GM12891 (cell line): ENCODE data around the gene SLC43A1.

ENCODE experiments used
- DNase-seq: peaks from one replicate; pipeline ENCODE4 v3.0.0; 2011; ENCODE audit warnings: low spot score; ENCODE audit not compliant: insufficient read length
- FAIRE-seq: peaks from 2 replicates; lab custom pipeline; 2011; peaks lifted over from hg19 to GRCh38; lab: Jason Lieb, UNC
- PAX5 ChIP-seq: IDR thresholded peaks from 2 replicates; pipeline ENCODE4 v1.6.1; 2011; ENCODE audit warnings: low read length, moderate library complexity, mild to moderate bottlenecking; ENCODE audit not compliant: insufficient read depth, severe bottlenecking
- POLR2A ChIP-seq: IDR thresholded peaks from 2 replicates; pipeline ENCODE4 v1.6.1; 2011; ENCODE audit warnings: low read depth, low read length, control low read depth
- POLR2AphosphoS5 ChIP-seq: IDR thresholded peaks from 2 replicates; pipeline ENCODE4 v1.6.1; 2011; ENCODE audit warnings: low read depth, low read length, control low read depth
- POU2F2 ChIP-seq: IDR thresholded peaks from 2 replicates; pipeline ENCODE4 v1.6.1; 2011; ENCODE audit warnings: low read depth, mild to moderate bottlenecking, control low read depth, low read length, moderate library complexity
- SPI1 ChIP-seq: IDR thresholded peaks from 2 replicates; pipeline ENCODE4 v1.6.1; 2011; ENCODE audit warnings: low read depth, low read length, control low read depth
- TAF1 ChIP-seq: IDR thresholded peaks from 2 replicates; pipeline ENCODE4 v1.6.1; 2011; ENCODE audit warnings: low read depth, low read length, control low read depth

SLC43A1 gene

DNA sequence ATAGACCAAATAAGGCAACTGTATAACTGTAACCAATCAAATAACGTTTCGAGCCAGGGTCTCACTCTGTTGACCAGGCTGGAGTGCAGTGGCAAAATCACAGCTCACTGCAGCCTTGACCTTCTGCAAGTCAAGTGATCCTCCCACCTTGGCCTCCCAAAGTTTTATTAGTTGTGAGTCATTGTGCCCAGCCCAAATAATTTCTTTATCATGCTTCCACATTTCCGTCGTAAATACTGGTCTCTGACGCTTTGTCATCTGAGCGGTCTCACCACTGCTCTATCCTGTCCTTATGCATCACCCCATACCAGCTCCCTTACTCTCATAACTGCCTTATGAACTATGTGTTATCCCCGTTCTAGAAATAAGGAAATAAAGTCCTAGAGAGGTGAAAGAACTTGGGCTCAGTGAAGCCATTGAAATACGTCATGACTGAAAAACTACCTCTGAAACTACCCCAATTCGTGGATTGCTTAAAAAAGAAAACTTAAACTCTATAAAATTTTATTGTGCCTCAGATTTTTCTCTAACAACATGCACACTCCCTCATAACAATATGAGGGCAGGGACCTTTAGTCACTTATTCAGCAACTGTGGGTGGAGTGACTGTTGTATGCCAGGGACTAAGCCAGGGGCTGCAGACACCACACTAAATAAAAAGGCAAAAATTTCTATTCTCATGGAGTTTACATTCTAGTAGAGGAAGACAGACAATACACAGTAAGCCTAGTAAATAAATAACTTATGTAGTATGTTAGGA is 71.0 kb downstream of the SLC43A1 start:
- DNase-seq = no peak
- TF ChIP-seq SPI1 = no peak
- no peak for TF ChIP-seq TAF1
- TF ChIP-seq POU2F2 = no peak
- no peak for TF ChIP-seq POLR2A
- TF ChIP-seq POLR2AphosphoS5 = no peak
- TF ChIP-seq PAX5 = no peak
- no peak for FAIRE-seq

DNA sequence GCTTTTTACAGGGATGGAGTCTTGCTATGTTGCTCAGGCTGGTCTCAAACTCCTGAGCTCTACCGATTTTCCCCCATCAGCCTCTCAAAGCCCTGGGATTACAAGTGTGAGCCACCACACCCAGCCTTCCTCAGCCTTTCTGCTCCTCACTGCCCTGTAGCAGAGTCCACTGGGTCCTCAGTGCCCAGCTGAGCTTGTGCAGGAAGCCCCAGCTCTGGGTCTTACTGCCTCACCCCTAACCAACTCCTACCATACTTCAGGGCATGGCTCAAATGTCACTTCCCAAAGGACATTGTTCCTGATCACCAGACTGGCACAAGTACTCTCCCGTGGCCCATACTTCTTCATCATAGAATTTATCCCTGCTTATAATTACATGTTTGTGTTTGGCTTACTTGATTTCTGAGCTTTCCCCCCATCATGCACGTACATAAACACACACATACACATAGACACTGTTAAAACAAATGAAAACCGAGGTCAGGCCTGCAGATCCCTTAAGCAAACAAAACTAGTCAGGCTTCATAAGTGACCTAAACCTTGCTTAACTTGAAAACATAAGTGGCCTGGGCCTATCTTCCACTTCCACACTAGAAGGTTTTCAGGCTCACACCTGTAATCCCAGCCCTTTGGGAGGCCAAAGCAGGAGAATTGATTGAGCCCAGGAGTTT is 74.6 kb downstream of the SLC43A1 start:
- DNase-seq (no peak), FAIRE-seq (no peak)
- no peak for TF ChIP-seq POLR2AphosphoS5
- TF ChIP-seq POU2F2 = no peak
- TF ChIP-seq TAF1 = no peak
- no peak for TF ChIP-seq SPI1
- no peak for TF ChIP-seq PAX5
- no peak for TF ChIP-seq POLR2A

DNA sequence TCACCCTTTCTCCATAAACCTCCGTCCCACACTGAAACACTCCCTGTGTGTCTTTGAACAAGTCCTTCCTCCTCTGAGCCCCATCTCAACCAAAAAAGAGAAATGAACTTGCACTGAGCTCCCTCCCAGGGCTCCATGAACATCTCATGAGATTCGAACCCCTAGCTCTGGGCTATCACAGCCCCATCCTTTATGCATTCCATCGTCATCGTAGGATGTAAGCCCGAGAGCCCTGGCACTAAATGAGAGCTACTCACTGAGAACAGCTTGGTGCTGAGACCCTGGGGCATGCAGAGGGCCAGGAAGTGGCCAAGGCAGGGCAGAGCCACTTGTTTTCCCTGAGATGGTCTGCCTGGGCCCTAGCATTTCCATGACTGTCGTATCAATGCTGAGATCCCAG is 75.7 kb downstream of the SLC43A1 start:
- no peak for FAIRE-seq
- TF ChIP-seq TAF1 = no peak
- no peak for TF ChIP-seq POLR2A
- TF ChIP-seq SPI1 = no peak
- TF ChIP-seq PAX5 = no peak
- TF ChIP-seq POLR2AphosphoS5 = no peak
- TF ChIP-seq POU2F2 = no peak
- DNase-seq = no peak

DNA sequence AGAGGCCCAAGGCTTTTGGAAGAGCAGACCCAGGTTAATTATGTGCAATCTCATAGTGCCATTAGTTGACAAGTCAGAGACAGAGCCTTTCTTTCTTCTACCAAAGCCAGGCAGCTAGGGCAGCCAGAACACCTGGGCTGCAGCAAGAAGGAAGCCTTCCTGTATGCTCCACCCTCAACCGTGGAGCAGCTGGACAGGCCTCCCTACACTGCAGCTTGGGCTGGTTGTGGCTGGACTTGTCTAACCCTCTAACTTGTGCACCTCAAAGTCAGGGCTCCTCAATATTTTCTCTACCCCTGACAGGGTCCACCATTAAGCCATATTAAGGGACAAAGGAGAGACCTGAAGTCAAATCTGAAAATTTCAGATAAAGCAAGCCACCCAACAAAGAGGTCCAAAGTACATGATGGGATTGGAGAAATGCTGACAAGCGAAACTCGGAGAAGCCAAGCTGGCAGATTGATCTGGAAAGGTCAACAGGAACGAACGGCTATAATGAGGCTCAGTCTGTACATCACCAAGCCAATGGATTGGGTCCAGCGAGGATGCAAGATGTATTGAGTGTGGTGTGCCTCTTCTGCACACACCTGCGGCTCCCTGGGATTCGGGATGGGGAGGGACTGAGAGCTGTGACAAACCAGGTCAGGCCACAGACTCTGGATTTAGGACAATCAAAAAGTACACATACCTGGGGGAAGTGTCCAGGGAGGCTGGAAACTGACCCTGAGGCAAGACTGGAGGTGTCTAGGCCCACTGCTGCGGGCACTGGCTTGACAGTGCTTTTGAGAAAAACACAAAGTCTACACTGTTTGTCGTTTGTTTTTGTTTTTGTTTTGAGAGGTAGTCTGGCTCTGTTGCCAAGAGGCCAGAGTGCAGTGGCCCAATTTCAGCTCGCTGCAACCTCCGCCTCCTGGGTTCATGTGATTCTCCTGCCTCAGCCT is 76.9 kb downstream of the SLC43A1 start:
- TF ChIP-seq PAX5 = no peak
- TF ChIP-seq SPI1 = no peak
- no peak for TF ChIP-seq POLR2AphosphoS5
- no peak for TF ChIP-seq POLR2A
- DNase-seq (no peak), FAIRE-seq (no peak)

DNA sequence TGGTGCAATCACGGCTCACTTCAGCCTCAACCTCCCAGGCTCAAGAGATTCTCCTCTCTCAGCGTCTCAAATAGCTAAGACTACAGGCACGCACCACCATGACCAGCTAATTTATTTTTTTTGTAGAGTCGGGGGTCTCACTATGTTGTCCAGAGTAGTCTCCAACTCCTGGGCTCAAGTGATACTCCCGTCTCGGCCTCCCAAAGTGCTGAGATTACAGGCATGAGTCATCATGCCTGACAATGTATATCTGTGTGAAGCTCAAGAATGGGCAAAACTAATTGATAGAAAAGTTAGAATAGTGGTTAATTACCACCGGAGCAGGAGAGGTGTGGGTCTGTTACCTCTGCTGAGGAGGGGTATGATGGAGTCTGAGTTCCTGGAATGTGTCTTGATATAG is 79.5 kb downstream of the SLC43A1 start:
- no peak for TF ChIP-seq POU2F2
- TF ChIP-seq POLR2A = no peak
- no peak for TF ChIP-seq PAX5
- no peak for TF ChIP-seq TAF1
- TF ChIP-seq SPI1 = no peak
- no peak for TF ChIP-seq POLR2AphosphoS5
- DNase-seq (no peak), FAIRE-seq (no peak)

DNA sequence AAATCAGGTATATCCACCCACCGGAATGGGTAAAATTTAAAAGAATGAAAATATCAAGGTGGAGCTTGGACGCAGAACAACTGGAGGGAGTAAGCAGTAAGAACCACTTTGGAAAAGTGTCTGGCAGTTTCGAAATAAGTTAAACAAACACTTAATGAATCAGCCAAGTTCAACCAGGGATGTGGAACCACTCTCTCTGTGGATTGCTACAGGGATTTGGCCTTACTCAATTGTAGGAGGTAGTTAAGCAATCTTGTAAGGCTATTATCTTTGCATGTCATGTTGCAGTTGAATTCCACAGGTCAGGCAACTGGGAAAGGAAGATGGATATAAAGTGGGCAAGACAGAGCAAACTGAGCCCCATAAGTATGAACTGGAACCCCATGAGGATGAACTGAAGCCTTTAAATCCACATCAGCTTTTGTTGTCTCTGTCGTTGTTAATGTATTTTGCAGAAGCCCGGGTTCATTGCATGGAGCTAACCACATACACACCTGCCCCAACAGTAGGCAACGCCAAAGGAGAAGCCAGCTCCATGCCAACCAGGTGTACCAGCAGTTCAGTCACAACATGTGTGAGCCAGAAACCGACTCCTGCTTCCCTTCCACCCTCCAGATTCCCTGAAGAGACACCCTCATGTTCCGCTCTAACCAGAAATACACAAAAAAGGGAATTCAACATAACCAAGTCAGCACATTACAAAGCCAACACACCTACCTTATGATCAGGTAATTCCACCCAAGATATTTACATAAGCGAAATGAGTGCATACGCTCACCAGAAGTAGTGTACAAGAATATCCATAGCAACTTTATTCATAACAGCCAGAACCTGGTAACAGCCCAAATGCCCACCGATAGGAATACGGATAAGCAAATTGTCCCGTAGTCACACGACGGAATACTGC is 80.6 kb downstream of the SLC43A1 start:
- FAIRE-seq = no peak
- DNase-seq = no peak
- TF ChIP-seq SPI1 (no peak), PAX5 (no peak), POU2F2 (no peak), POLR2A (no peak), POLR2AphosphoS5 (no peak), TAF1 (no peak)
